Activated effector memory CD4-positive, alpha-beta T cell treated with Interleukin-2 at 50 U/mL for 16 hours (primary cell): ENCODE data around the gene HDAC7.

ENCODE experiments used
- DNase-seq: peaks from one replicate; pipeline ENCODE4 v3.0.0-alpha.2; 2020

The HDAC7 gene

DNA sequence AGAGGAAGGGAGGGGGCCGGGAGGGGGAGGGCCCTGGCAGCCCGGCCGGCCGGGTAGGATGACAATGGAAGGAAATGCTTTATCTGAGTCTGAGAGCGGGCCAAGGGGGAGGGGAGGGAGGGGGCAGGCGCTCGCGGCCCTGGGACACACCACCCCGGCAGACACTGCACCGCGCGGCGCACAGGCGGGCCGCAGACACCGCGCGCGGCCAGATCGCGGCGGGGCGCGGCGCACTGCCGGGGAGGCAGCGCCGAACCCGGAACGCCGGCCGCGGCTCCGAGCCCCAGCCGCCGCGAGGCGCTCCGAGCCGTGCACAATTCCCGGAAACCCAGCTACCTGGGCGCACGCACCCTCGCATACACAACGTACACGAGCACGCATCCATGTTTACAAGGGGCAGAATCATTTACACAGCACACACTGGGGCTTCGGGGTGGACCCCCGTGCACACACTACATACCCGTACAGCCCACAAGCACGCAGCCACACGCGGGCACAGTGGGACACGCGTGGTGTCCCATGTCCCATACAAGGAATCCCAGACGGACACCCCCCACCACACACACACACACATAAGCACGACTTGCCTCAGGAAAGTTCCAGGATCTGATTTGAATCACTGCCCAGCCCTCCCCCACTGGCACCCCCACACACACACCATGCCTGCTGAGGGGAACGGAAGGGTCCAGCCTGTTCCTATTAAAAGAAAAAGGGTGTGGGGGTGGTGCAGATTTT, at the start of gene HDAC7:
HDAC7 (minus strand) TSS at position 8 of the 735 bp plus-strand sequence. CDS start 118 bp downstream, outside the sequence.
- peak; percentile 64 for DNase-seq

DNA sequence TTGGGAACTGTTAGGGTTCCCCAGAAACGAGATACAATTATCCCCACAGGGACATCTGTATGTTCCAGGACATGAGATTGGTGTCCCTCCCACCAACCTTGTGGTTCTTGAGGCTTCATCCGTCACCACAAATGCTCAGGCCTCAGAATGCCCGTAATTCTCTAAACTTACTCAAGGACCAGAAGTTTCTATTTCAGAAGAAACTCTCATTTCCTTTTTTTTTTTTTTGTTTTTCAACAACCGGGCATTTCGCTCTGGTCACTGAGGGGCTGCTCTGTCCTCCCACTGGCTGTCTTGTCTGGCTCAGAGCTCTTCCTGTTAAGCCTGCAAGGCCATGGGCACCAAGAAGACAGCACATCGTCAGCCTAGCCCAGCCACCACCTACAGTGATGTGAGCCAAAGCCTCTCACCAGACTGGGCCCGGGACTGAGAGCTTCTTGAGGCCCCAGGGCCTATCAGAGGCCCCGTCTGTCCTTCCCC, 48.9 kb upstream of the HDAC7 start:
- no peak for DNase-seq

DNA sequence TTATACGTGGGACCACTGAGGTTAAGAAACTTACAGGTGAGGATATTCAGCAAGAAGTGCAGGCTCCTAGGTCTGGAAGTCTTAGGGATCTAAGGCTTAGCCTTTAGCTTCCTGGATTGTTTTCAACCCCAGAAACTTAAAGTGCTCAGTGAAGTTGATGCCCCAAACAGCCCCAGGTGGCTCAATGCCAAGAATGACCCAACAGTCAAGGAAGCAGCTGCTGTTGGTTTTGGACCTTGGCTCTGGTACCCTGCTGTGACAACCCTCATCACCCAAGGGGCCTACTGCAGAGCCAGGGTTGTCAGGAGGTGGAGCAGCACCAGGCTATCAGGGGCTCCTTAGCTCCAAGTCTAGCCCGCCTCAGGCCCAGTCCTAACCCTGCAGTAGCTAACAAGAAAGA, 48.3 kb upstream of the HDAC7 start:
- DNase-seq, result no peak

DNA sequence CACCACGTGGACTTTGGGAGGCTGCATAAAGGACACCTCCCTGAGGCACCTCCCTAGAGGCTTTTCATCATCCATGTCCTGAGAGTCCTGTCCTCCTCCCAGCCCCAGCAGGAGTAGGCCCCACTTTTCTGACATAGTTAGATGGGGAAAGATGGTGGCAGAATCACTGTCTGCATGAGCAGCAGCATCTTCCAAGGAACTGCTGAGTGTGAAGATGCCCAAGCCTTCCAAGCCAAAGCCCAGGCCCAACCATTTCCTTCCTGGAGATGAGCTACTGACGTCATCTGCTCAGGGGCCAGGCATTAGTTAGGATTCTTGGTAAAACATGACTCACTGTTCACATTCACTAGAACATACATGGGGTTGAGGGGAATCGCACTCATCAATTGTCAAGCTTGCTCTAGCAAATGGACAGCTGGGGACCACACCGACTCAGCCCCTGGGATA, 47.8 kb upstream of the HDAC7 start:
- DNase-seq, result no peak

DNA sequence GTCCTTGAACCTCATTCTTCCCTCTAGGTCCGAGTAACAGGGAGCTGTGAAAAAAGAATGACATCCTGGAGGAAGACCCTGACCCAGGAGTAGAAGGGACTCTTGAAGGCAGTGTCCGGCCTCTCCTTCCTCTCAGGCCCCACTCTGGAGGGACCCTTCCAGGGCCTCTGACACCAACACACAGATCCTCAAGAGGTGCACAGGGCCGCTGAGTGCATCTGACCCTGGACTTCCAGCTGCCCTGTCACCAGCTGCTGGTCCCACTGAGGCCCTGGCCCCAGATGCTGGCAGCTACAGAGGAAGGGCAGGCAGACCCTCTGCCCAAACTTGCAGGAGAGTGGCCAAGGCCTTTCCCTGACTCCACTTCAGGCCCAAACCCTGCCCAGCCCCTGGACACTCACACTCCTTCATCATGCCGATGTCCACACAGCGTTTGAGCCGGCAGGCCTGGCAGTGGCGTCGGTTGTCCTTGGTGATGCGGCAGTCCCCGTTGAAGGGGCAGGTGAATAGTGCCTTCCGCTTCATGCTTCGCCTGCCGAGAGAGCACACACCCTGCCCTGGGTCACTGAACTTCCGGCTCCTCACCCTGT, 45.0 kb upstream of the HDAC7 start:
- no peak for DNase-seq

DNA sequence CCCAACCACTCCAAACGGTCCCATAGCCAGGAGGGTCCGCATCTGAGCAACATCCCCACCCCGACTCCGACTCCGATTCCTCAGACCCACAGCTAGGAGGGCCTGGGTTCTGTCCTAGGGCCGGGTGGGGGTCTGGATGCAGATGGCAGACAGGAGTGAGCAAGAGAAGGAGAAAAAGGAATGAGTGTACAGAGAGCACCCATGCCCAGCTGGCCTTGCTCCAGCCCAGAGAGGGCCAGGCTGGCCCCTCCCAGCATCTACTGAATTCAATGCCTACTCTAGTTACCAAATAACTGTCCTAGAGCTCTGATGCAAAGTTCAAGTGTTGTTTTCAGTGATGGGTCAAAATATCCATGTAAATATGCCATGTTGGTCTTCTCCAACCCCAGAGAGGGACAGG, 44.3 kb upstream of the HDAC7 start:
- DNase-seq, result no peak

- DNase-seq, result no peak
These were observed 43.8 kb upstream of the HDAC7 start for GRCh38 chr12:47863467-47863866.

GRCh38 chr12:47862881-47863280, 43.2 kb upstream of the HDAC7 start:
- no peak for DNase-seq

DNA sequence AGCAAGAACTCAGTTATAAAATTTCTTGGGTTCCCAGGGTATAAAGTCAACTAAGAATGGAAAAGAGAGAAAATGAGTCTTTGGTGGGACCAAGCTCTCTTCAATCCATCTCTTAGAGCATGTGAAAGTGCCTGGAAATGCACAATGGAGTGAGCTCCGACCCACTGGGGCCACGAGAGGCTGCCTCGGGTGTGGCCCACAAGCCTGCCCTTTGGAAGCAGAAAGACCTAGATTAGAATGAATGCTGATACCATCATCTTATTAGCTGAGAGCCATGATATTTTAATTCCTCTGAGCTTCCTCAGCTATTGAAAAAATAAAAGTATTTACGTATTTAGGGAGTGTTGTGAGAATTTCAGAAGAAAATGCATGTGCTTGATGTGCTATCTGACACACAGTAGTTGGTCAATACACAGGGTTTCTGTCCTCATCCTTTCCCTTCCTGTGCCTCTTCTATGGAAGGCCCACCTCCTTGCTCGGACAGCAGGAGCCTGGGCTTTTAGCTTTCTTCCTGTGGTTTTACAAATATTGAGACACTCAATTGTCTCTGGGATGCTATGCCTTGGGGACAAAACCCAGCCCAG, 42.6 kb upstream of the HDAC7 start:
- DNase-seq, result no peak

- no peak for DNase-seq
These were observed 41.2 kb upstream of the HDAC7 start for GRCh38 chr12:47860873-47861272.

GRCh38 chr12:47860279-47860841, 40.7 kb upstream of the HDAC7 start:
- no peak for DNase-seq

GRCh38 chr12:47858511-47859266, 39.0 kb upstream of the HDAC7 start:
- no peak for DNase-seq

GRCh38 chr12:47856721-47857575, 37.2 kb upstream of the HDAC7 start:
- DNase-seq, result no peak

DNA sequence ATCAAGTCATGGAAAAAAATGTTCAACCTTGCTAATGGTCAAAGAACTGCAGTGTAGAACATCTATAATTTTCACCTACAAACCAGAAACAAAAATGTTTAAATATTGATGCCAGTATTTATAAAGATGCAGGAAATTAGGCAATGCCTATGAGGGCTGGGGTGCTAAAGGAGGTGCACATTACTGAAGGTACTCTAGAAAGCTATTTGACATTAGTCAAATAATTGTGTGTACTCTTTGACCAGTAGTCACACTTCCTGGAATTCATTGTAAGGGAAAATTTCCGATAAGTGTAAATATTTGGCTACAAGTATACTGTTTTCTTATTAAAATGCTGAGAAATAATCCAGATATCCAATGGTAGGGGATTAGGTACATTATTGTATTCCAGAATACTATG, 36.4 kb upstream of the HDAC7 start:
- DNase-seq, result no peak

GRCh38 chr12:47855502-47855901, 35.8 kb upstream of the HDAC7 start:
- no peak for DNase-seq

DNA sequence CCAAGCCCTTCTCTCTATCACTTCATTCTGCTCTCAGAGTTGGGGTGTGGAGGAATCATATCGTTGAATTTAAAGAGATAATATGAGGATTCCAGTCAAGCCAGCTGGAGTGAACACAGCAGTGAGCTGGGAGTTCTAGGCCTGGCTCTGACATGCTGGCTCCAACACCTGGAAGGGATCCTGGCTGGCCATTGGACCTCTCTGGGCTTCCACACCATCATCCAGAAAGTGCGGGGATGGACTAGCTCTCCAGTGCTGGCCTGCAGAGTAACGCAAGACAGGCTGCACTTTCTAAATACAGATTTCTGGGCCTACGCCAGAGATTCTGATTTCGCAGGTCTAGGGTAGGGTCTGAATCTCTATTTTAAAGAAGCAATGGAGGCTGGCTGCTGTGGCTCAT, 34.8 kb upstream of the HDAC7 start:
- no peak for DNase-seq

DNA sequence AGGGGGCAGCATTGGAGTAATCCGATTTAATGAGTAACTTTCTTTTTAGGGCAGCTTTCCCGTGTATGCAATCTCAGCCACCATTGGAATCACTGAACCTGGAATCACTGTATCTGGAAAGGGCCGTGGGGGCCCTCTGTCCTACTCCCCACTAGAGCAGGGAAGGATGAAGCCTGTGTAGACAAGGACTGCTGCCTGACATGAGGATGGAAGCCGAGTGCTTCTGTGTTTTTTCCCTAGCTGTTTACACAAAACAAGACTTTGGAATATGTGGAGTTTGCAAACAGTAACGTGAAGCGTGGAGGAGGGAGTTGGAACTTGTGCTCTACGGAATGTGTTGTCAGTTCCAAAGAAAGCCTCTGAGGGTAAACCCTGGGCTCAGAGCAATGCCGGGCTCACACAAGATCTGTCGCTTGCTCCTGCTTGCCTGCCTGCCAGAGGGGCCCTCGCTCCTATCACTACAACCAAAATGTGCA, 32.4 kb upstream of the HDAC7 start:
- DNase-seq, result no peak

GRCh38 chr12:47851303-47851952, 31.7 kb upstream of the HDAC7 start:
- no peak for DNase-seq

GRCh38 chr12:47850153-47851084, 30.7 kb upstream of the HDAC7 start:
- DNase-seq, result no peak

GRCh38 chr12:47849261-47849660, 29.6 kb upstream of the HDAC7 start:
- DNase-seq, result no peak
